PC-3 (cell line): ENCODE data around the gene PCSK9.

ENCODE experiments used
- CTCF ChIP-seq: fragments of 300-600 bp; sonication (generic); conservative IDR thresholded peaks from 2 replicates; pipeline ENCODE4 v1.5.1; 2017; ENCODE audit warnings: antibody characterized with exemption, low read depth, mild to moderate bottlenecking, low read length
- EZH2 ChIP-seq: fragments of 300-600 bp; sonication (generic); IDR thresholded peaks from one replicate; pipeline ENCODE4 v1.6.1; 2017; ENCODE audit warnings: antibody characterized with exemption, mild to moderate bottlenecking, low read length; ENCODE audit not compliant: unreplicated experiment

DNA sequence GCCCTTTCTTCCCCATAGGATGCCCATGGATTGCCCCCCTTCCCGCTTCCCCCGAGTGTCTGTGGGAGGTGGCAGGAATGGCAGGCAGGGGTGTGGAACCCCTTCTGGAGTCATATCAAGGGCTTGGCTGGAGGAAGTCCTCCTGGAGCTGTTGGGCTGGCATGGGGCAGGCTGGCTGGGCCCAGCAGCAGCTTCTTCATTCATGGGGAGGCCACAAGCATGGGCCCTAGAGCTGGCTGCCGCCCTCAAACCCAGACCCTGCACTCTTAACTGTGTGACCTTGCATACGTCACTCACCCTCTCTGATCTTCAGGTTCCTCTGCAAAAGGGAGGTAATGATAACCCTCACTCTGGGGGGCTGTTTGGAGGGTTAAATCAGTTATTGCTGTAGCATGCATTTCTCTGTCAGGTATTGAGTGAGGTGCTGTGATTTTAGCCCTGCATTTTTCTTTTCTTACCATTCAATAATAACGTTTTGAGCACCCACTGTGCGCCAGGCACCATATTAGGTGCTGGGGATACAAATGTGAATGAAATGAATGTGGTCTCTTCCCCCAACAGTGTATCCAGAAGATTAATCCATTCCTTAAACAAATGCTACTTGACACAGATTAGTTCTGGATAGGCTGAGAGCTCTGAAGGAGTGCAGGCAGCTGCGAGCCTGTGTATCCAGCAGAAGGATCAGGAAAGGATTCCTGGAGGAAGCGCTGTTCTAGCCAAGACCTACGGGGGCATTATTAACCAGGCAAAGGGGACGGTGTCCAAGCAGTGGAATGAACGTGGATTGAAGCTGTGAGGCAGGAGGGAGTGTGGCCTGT, 9.3 kb downstream of the PCSK9 start:
- TF ChIP-seq CTCF (no peak), EZH2 (no peak)
